ENCODE data around the gene RHO.

- TF ChIP-seq EZH2 (IDR thresholded peaks at IDR 0.05) (no peak), POLR2AphosphoS5 (IDR thresholded peaks at IDR 0.05; ENCODE audit: borderline replicate concordance, low read depth, low read length) (no peak)
Observed at GRCh38 chr3:129567176-129567705, 38.8 kb downstream of the RHO start.
